T-helper 22 cell (primary cell): ENCODE measurements around the gene GNL1.
"Not testable (repeated sequence)": the region's sequence is repeated elsewhere in the genome, so short reads cannot be mapped to it uniquely, and the experiment has no call there.

Experiments used
- DNase-seq: peaks from one replicate; pipeline ENCODE4 v3.0.0-alpha.2; 2020; ENCODE audit warnings: low read depth

GNL1 gene

DNA sequence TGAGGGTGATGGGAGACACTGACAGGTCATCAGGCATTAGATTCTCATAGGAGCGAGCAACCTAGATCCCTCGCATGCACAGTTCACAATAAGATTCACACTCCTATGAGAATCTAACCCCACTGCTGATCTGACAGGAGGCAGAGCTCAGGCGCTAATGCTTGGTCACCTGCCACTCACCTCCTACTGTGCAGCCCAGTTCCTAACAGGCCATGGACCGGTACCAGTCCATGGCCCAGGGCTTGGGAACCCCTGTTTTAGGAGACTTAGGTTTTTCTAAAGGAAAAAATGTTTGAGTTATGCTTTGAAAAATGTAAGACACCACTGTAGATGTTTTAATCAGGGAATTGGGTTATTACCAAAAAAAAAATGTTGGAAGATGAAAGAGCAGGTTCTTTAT is 60.3 kb downstream of the GNL1 start:
- DNase-seq = no peak

DNA sequence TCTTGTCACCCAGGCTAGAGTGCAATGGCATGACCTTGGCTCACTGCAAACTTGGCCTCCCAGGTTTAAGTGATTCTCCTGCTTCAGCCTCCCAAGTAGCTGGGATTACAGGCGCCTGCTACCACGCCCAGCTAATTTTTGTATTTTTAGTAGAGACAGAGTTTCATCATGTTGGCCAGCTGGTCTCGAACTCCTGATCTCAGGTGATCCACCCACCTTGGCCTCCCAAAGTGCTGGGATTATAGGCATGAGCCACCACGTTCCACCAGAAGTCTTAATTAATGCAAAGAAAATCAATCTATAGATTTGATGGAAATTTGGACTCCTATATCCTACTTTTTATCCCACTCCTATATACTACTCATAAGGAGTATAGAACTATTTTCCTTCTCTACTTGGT is 61.2 kb downstream of the GNL1 start:
- DNase-seq = not testable (repeated sequence)

DNA sequence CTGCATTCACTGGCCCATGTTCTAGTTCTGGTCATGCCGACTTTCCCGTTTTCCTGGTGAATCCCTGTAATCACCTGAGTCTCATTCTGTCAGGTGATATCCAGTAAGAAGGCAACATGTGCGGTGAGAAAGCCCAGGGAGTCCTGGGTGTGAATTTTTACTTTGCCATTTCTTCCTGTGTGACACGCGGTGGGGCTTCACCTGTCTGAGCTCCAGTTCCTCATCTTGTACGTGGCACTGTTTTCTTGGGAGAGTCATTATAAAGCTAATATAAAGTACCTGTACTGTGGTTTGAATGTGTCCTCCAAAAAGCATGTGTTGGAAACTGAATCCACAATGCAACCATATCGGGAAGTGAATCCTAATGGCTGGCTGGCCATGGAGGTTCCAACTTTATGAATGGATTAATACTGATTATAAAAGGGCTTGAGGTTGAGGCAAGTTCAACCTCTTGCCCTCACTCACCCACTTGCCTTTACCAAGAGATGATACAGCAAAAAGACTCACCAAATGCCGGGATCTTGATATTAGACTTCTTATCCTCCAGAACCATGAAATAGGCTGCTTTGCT is 61.9 kb downstream of the GNL1 start:
- no peak for DNase-seq

DNA sequence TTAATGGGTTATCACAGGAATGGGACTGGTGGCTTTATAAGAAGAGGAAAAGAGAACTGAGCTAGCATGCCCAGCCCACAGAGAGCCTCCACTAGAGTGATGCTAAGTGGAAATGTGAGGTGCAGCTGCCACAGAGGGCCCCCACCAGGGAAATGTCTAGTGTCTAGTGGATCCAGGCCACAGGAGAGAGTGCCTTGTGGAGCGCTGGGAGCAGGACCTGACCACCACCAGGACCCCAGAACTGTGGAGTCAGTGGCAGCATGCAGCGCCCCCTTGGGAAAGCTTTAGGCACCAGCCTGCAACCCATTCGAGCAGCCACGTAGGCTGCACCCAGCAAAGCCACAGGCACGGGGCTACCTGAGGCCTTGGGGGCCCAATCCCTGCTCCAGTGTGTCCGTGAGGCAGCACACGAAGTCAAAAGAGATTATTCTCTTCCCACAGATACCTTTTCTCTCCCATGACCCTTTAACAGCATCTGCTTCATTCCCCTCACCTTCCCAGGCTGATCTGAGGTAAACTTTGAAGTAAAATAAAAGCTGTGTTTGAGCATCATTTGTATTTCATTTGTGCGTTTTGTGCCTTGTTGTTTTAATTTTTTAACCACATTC is 62.5 kb downstream of the GNL1 start:
- DNase-seq = no peak

DNA sequence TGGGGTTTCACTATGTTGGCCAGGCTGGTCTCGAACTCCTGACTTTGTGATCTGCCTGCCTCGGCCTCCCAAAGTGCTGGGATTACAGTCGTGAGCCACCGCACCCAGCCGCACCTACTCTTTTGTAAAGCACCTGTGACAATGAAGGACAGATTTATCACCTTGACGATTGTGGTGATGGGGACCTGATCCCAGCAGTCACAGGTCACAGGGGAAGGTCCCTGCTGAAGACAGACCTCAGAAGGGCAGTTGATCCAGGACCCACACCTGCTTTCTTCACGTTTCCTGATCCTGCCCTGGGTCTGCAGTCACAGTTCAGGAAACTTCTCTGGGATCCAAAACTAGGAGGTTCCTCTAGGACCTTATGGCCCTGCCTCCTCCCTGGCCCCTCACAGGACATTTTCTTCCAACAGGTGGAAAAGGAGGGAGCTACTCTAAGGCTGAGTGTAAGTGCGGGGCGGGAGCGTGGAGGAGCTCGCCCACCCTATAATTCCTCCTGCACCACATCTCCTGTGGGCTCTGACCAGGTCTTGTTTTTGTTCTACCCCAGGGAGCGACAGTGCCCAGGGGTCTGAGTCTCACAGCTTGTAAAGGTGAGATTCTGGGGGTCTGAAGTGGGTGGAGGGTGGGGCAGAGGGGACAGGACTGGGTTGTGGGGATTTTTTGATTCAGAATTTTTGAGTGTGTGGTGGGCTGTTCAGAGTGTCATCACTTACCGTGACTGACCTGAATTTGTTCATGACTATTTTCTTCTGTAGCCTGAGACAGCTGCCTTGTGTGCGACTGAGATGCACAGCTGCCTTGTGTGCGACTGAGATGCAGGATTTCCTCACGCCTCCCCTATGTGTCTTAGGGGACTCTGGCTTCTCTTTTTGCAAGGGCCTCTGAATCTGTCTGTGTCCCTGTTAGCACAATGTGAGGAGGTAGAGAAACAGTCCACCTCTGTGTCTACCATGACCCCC is 64.0 kb downstream of the GNL1 start:
- DNase-seq = no peak
